ENCODE measurements around the gene ADPRS.

ADPRS gene

GRCh38 chr1:36134505-36135329 is 46.0 kb downstream of the ADPRS start:
- DNase-seq, result peak; percentile 21

- no peak for DNase-seq
Measured at GRCh38 chr1:36135330-36135667, 46.6 kb downstream of the ADPRS start.

GRCh38 chr1:36135796-36136195 is 47.1 kb downstream of the ADPRS start:
- no peak for DNase-seq

GRCh38 chr1:36136535-36136934 is 47.8 kb downstream of the ADPRS start:
- no peak for DNase-seq

- no peak for DNase-seq
Measured at GRCh38 chr1:36137226-36137625, 48.5 kb downstream of the ADPRS start.

GRCh38 chr1:36137776-36138175 is 49.1 kb downstream of the ADPRS start:
- no peak for DNase-seq

- no peak for DNase-seq
Measured at GRCh38 chr1:36139521-36139920, 50.8 kb downstream of the ADPRS start.

GRCh38 chr1:36142121-36142520 is 53.4 kb downstream of the ADPRS start:
- no peak for DNase-seq

- DNase-seq, result no peak
Measured at GRCh38 chr1:36143424-36143823, 54.7 kb downstream of the ADPRS start.

Data from NCI-H146 (cell line).